Skeletal muscle satellite cell (primary cell): Measurements from ENCODE around the gene CELF2.

Experiments used
- H3K27me3 ChIP-seq: 2 replicates; pipeline ENCODE4 v1.7.0; 2013; ENCODE audit warnings: low read length; ENCODE audit not compliant: control insufficient read depth, insufficient read depth
- H3K36me3 ChIP-seq: 2 replicates; pipeline ENCODE4 v1.7.0; 2013; ENCODE audit warnings: mild to moderate bottlenecking, control low read depth, low read length; ENCODE audit not compliant: insufficient read depth
- H3K4me1 ChIP-seq: 2 replicates; pipeline ENCODE4 v1.7.0; 2013; ENCODE audit warnings: low read length; ENCODE audit not compliant: control insufficient read depth, insufficient read depth
- H3K4me2 ChIP-seq: 2 replicates; pipeline ENCODE4 v1.7.0; 2013; ENCODE audit warnings: mild to moderate bottlenecking, low read length
- H3K4me3 ChIP-seq: 2 replicates; pipeline ENCODE4 v1.7.0; 2013; ENCODE audit warnings: low read length
- H3K9ac ChIP-seq: 2 replicates; pipeline ENCODE4 v1.7.0; 2013; ENCODE audit warnings: mild to moderate bottlenecking, low read depth, low read length, moderate library complexity
- H3K9me3 ChIP-seq: replicated peaks from 2 replicates; pipeline ENCODE4 v1.7.0; 2013; ENCODE audit warnings: mild to moderate bottlenecking, control low read depth, low read length

Gene CELF2

GRCh38 chr10:11231285-11231684 lies 213.6 kb downstream of the CELF2 start:
- no peaks in the 10 kb centered on the region for H3K36me3 ChIP-seq
- no peak overlapping the region for H3K4me3 ChIP-seq
- H3K4me1 ChIP-seq, result no peaks in the 10 kb centered on the region
- no peak overlapping the region for H3K4me2 ChIP-seq
- H3K9me3 ChIP-seq, result no peaks in the 10 kb centered on the region
- H3K9ac ChIP-seq, result no peak overlapping the region
- no peaks in the 10 kb centered on the region for H3K27me3 ChIP-seq

- Histone ChIP-seq H3K36me3 (no peaks in the 10 kb centered on the region), H3K9ac (no peak overlapping the region), H3K9me3 (no peaks in the 10 kb centered on the region), H3K4me2 (no peak overlapping the region), H3K27me3 (no peaks in the 10 kb centered on the region), H3K4me1 (no peaks in the 10 kb centered on the region), H3K4me3 (no peak overlapping the region)
Observed at GRCh38 chr10:11232222-11232961, 214.7 kb downstream of the CELF2 start.

DNA sequence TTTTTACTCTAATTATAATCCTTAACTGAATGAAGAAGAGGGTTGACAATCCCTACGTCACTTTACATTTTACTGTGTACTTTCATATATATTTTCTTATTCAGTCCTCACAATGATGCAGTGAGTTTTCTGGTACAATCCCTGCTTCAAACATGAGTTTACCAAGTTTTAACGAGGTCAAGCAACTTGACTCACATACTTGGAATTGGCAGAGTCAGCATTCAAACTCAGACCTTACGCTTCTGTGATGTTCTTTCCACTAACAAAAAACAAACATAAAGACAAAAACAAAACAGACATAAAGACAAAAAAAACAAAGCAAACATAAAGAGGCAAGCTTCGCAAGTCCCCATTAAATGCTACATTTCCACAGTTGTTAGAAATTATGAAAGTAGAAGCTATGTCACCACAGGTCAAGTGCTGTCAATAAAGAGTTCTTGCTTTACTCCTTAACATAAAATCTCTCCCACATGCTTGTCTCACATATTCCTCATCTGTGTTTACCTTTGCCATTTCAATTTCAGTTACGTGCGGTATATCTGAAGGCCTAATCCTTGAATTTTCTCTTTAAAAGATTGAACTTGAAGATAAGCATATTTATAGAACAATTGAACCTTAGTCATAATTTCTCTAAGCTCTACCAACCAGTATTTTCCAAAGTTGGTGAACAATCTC lies 217.3 kb downstream of the CELF2 start:
- H3K9ac ChIP-seq, result no peak overlapping the region
- H3K9me3 ChIP-seq, result no peaks in the 10 kb centered on the region
- no peaks in the 10 kb centered on the region for H3K27me3 ChIP-seq
- no peak overlapping the region for H3K4me3 ChIP-seq
- no peaks in the 10 kb centered on the region for H3K4me1 ChIP-seq
- H3K4me2 ChIP-seq, result no peak overlapping the region
- no peaks in the 10 kb centered on the region for H3K36me3 ChIP-seq

DNA sequence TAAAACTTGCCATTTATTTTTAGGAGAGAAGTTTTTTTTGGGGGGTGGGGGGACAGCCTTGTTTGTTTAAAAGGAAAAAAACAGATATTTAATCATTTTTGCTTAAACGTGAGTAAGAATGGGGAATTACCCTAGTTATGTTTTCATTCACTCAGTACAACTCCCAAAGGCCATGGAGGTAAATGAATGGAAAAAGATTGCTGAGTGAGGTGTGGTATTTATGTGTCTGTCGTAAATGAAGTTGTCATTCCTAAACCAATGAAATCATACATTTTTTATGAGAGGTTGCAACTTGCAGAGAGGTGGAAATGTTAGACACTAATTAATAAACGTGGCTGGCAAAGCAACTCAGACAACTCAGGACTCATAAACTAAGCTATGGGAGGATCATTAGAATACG lies 218.1 kb downstream of the CELF2 start:
- H3K4me3 ChIP-seq, result no peak overlapping the region
- H3K9me3 ChIP-seq, result no peaks in the 10 kb centered on the region
- no peak overlapping the region for H3K4me2 ChIP-seq
- H3K4me1 ChIP-seq, result no peaks in the 10 kb centered on the region
- no peaks in the 10 kb centered on the region for H3K27me3 ChIP-seq
- no peaks in the 10 kb centered on the region for H3K36me3 ChIP-seq
- no peak overlapping the region for H3K9ac ChIP-seq

GRCh38 chr10:11236234-11236633 lies 218.6 kb downstream of the CELF2 start:
- Histone ChIP-seq H3K4me3 (no peak overlapping the region), H3K4me2 (no peak overlapping the region), H3K27me3 (no peaks in the 10 kb centered on the region), H3K9me3 (no peaks in the 10 kb centered on the region), H3K36me3 (no peaks in the 10 kb centered on the region), H3K9ac (no peak overlapping the region), H3K4me1 (no peaks in the 10 kb centered on the region)

GRCh38 chr10:11237571-11237970 lies 219.9 kb downstream of the CELF2 start:
- Histone ChIP-seq H3K9me3 (no peaks in the 10 kb centered on the region), H3K9ac (no peak overlapping the region), H3K4me1 (peaks cover 11% of the 10 kb centered on the region), H3K27me3 (no peaks in the 10 kb centered on the region), H3K36me3 (no peaks in the 10 kb centered on the region), H3K4me2 (no peak overlapping the region), H3K4me3 (no peak overlapping the region)

DNA sequence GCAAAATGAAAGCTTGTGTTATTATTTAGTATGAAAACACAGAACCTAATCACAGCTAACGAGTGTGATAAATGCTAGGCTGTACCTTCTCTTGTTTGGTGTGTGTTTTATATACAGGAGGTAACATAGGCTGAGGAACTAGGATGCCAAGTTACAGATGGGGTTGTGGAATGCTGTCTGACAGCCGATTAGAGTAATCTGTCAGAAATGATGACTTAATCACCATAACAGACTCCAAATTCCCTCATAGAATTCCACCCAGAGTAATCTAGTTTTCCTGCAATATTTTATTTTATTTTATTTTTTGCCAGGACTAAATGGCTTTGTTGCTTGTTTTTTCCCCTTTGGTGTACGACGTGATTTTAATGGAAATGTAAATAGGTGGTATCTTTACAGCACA lies 221.2 kb downstream of the CELF2 start:
- Histone ChIP-seq H3K36me3 (no peaks in the 10 kb centered on the region), H3K4me1 (peaks cover 21% of the 10 kb centered on the region)

GRCh38 chr10:11240641-11241040 lies 223.0 kb downstream of the CELF2 start:
- Histone ChIP-seq H3K4me3 (no peak overlapping the region), H3K36me3 (no peaks in the 10 kb centered on the region), H3K4me2 (no peak overlapping the region), H3K9ac (no peak overlapping the region), H3K4me1 (peaks cover 22% of the 10 kb centered on the region), H3K27me3 (no peaks in the 10 kb centered on the region), H3K9me3 (no peaks in the 10 kb centered on the region)

More for the DNA sequence above, 221.2 kb downstream of the CELF2 start:
- no peak overlapping the region for H3K9ac ChIP-seq
- no peak overlapping the region for H3K4me3 ChIP-seq
- H3K9me3 ChIP-seq, result no peaks in the 10 kb centered on the region
- no peak overlapping the region for H3K4me2 ChIP-seq
- H3K27me3 ChIP-seq, result no peaks in the 10 kb centered on the region

DNA sequence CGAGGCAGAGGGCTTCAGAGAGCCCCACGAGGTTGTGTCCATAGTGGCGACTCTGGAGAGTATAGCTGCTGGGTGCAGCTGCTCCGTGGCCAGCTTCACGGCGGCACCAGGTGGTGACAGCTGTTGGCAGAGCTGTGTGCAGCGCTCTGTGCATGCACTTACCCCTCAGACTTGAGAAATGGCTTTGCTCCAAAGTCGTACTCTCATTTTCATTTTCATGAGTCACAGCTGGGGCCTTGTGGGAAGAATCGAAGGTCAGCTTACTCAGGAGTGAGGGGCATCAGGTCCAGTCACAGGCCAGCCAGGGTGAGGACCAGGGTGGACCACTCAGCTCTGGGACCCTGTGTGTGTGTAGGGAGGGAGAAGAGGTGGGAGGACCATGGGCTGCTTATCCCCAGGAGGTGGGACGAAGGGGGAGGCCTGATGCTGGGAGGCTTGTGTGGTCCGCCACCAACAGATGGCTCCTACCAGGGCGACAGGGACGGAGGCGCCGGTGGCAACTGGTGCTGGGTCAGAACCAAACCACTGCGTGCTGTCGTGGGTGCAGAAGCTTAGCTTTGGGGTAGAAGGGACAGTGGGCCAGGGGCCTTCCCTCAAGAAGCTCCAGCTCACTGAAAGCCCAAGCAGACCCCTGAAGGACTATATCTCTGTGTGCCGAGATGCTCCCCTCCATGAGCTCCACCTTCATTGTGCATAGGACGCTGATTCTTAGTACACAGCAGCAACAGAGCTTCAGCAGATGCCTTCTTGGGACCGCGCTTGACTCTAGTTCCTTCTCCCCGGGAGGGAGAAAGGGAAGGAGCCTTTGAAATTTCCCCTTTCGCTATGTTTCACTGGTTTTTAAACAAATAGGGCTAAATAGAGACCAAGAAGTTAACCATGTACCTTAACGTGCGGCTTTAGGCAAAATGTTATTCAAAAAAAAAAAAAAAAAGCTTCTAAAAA lies 225.0 kb downstream of the CELF2 start:
- Histone ChIP-seq H3K9ac (peak overlapping the region; percentile 44), H3K4me1 (peaks cover 22% of the 10 kb centered on the region), H3K27me3 (no peaks in the 10 kb centered on the region), H3K9me3 (no peaks in the 10 kb centered on the region), H3K4me2 (peak overlapping the region; percentile 59), H3K4me3 (peak overlapping the region; percentile 23), H3K36me3 (no peaks in the 10 kb centered on the region)

GRCh38 chr10:11243425-11244222 lies 226.0 kb downstream of the CELF2 start:
- peaks cover 22% of the 10 kb centered on the region for H3K4me1 ChIP-seq
- no peak overlapping the region for H3K4me3 ChIP-seq
- no peak overlapping the region for H3K9ac ChIP-seq
- peak overlapping the region; percentile 10 for H3K4me2 ChIP-seq
- H3K9me3 ChIP-seq, result no peaks in the 10 kb centered on the region
- no peaks in the 10 kb centered on the region for H3K36me3 ChIP-seq
- no peaks in the 10 kb centered on the region for H3K27me3 ChIP-seq

GRCh38 chr10:11245095-11245479 lies 227.4 kb downstream of the CELF2 start:
- H3K27me3 ChIP-seq, result no peaks in the 10 kb centered on the region
- no peaks in the 10 kb centered on the region for H3K36me3 ChIP-seq
- H3K9ac ChIP-seq, result no peak overlapping the region
- H3K9me3 ChIP-seq, result no peaks in the 10 kb centered on the region
- no peak overlapping the region for H3K4me3 ChIP-seq
- H3K4me2 ChIP-seq, result no peak overlapping the region
- peaks cover 22% of the 10 kb centered on the region for H3K4me1 ChIP-seq
